ENCODE data around the gene PAH. TPM values are rescaled to one million over a fixed set of nuclear protein-coding genes. Genes with fewer than 3 reads are reported as not detected.

The PAH gene
- total RNA-seq, 1 donor from 2014 or later = not detected

DNA sequence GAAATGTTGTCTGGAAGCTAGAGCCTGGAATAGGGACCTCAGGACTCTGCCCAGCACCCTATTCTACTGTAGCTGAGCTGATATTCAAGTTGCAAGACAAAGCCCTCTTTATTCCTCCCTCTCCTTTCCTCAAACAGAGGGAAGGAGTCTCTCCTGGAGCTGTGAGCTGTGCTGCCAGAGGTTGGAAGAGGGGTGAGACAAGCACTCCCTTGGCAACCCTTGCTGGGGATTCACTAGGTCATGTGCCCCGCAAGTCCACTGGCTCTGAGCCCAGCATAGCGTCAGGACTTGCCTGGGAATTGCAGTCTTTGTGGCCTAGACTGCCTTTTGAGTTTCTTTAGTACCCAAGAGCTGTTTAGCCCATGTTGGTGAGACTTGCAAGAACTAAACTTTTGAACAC is 29.0 kb upstream of the PAH start:
- intact Hi-C loops (cut with DNase I) = loop anchor here (5.0 kb wide), 1 partner anchor 601 kb away; no protein-coding TSS in a partner anchor
- no peaks in the 10 kb centered on the region for H3K9me3 ChIP-seq
- DNase-seq (no peak), ATAC-seq (no peak)
- H3K27me3 ChIP-seq = peaks cover 25% of the 10 kb centered on the region
- no peak overlapping the region for H3K4me3 ChIP-seq
- TF ChIP-seq CTCF (IDR thresholded peaks at IDR 0.05) = no peak
- no peak overlapping the region for H3K27ac ChIP-seq
- H3K4me1 ChIP-seq = no peaks in the 10 kb centered on the region
- H3K36me3 ChIP-seq = no peaks in the 10 kb centered on the region

DNA sequence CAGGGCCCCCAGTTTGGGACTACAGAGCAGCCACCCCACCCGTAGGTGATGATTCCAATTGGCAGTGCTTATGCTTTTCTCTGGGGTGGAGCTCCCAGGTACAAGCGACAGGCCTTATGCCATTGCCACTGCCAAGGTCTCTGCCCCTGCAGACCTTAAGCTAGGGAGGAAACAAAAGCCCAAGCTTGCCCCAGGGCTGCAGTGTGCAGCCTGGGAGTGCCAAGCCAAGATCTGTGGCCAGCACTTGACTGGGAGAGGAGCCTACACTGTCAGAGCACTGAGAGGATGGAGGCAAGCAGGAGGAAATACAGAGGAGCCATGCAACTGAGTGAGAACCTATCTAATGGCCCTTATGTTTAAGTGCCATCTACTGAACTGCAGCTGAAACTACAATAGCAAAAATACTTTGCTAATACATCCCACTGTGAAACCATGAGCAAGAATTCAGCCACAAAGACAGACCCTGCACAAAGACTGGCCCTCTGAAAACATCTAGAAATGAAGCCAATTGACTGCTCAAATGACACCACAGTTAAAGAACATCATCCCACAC is 22.7 kb upstream of the PAH start:
- Histone ChIP-seq H3K4me1 (no peaks in the 10 kb centered on the region), H3K27me3 (no peaks in the 10 kb centered on the region), H3K27ac (no peak overlapping the region), H3K36me3 (no peaks in the 10 kb centered on the region), H3K9me3 (no peaks in the 10 kb centered on the region), H3K4me3 (no peak overlapping the region)
- ATAC-seq = no peak
- no peak for DNase-seq
- TF ChIP-seq CTCF (IDR thresholded peaks at IDR 0.05) = no peak
- intact Hi-C loops (cut with DNase I) = no loop called here

GRCh38 chr12:102939059-102939458 is 22.0 kb upstream of the PAH start:
- Histone ChIP-seq H3K27me3 (no peaks in the 10 kb centered on the region), H3K27ac (no peak overlapping the region), H3K36me3 (no peaks in the 10 kb centered on the region), H3K9me3 (no peaks in the 10 kb centered on the region), H3K4me1 (no peaks in the 10 kb centered on the region), H3K4me3 (no peak overlapping the region)
- no peak for DNase-seq
- no peak for ATAC-seq
- intact Hi-C loops (cut with DNase I) = no loop called here
- TF ChIP-seq CTCF (IDR thresholded peaks at IDR 0.05) = no peak

- H3K27ac ChIP-seq = no peak overlapping the region
- no peaks in the 10 kb centered on the region for H3K27me3 ChIP-seq
- H3K36me3 ChIP-seq = no peaks in the 10 kb centered on the region
- no peak for TF ChIP-seq CTCF (IDR thresholded peaks at IDR 0.05)
- DNase-seq (no peak), ATAC-seq (no peak)
- H3K4me3 ChIP-seq = no peak overlapping the region
- no peaks in the 10 kb centered on the region for H3K4me1 ChIP-seq
- intact Hi-C loops (cut with DNase I) = no loop called here
- H3K9me3 ChIP-seq = no peaks in the 10 kb centered on the region
Measured at GRCh38 chr12:102933168-102933567, 16.1 kb upstream of the PAH start.

- no peak for DNase-seq
- intact Hi-C loops (cut with DNase I) = no loop called here
- Histone ChIP-seq H3K9me3 (no peaks in the 10 kb centered on the region), H3K4me3 (no peak overlapping the region), H3K4me1 (no peaks in the 10 kb centered on the region), H3K27ac (no peak overlapping the region), H3K27me3 (no peaks in the 10 kb centered on the region), H3K36me3 (no peaks in the 10 kb centered on the region)
- ATAC-seq = no peak
- TF ChIP-seq CTCF (IDR thresholded peaks at IDR 0.05) = no peak
Measured at GRCh38 chr12:102927220-102927619, 10.2 kb upstream of the PAH start.

- DNase-seq (no peak), ATAC-seq (no peak)
- no peaks in the 10 kb centered on the region for H3K4me1 ChIP-seq
- peaks cover 9% of the 10 kb centered on the region for H3K27me3 ChIP-seq
- H3K27ac ChIP-seq = no peak overlapping the region
- intact Hi-C loops (cut with DNase I) = no loop called here
- no peaks in the 10 kb centered on the region for H3K9me3 ChIP-seq
- no peaks in the 10 kb centered on the region for H3K36me3 ChIP-seq
- no peak overlapping the region for H3K4me3 ChIP-seq
- TF ChIP-seq CTCF (IDR thresholded peaks at IDR 0.05) = no peak
Measured at GRCh38 chr12:102921240-102921639, 4.2 kb upstream of the PAH start.

Data from upper lobe of right lung (tissue), 1 donor.